Endothelial cell of umbilical vein (primary cell): ENCODE data around the gene KLC4. TPM values are rescaled to one million over a fixed set of nuclear protein-coding genes. Genes with fewer than 3 reads are reported as not detected.
"Not testable (repeated sequence)": the region's sequence is repeated elsewhere in the genome, so short reads cannot be mapped to it uniquely, and the experiment has no call there.

ENCODE experiments used
- BruUV-seq: library from RNA; stranded (reverse); fragments of 400-500 nt; replicated peaks from 2 replicates; lab custom pipeline; 2021; lab: Mats Ljungman, UMichigan
- CTCF ChIA-PET: fragments of 300-600, 350-600 bp; sonication (Branson Sonifier 250); formaldehyde crosslinking; loops from one replicate; lab custom pipeline; 2021; ENCODE audit warnings: antibody characterized with exemption, inconsistent platforms; lab: Charles Lee
- POLR2A ChIA-PET: fragments of 300-600, 350-600 bp; sonication (Branson Sonifier 250); formaldehyde crosslinking; loops from one replicate; lab custom pipeline; 2021; ENCODE audit warnings: antibody characterized with exemption, inconsistent platforms; lab: Charles Lee
- DNase-seq: peaks from one replicate; pipeline ENCODE4 v3.0.0-alpha.2; 2011; ENCODE audit warnings: low read depth, low spot score
- FAIRE-seq: peaks from 2 replicates; lab custom pipeline; 2011; peaks lifted over from hg19 to GRCh38; lab: Jason Lieb, UNC
- H2AFZ ChIP-seq: 2 replicates; pipeline ENCODE4 v1.6.0; 2012; ENCODE audit warnings: low read depth, low read length, control low read depth, inconsistent platforms
- H3K27ac ChIP-seq: 2 replicates; pipeline ENCODE4 v1.5.1; 2011; ENCODE audit warnings: low read depth, mild to moderate bottlenecking, control low read depth, low read length, moderate library complexity; ENCODE audit not compliant: insufficient read depth
- H3K27me3 ChIP-seq, 2 experiments: 2 replicates each; pipeline versions ENCODE4 v1.6.0 to v1.6.1; 2011; ENCODE audit warnings: low read length in 2 of 2, mixed read lengths in 1 of 2; ENCODE audit not compliant: control insufficient read depth in 2 of 2, insufficient read depth in 2 of 2
- H3K36me3 ChIP-seq, 2 experiments: 2 replicates in 1 of 2; 3 replicates in 1 of 2; pipeline ENCODE4 v1.5.1; 2011; ENCODE audit warnings: low read length in 2 of 2, mild to moderate bottlenecking in 1 of 2, moderate library complexity in 1 of 2; ENCODE audit not compliant: control insufficient read depth in 2 of 2, insufficient read depth in 2 of 2; ENCODE audit errors: extremely low read depth in 1 of 2
- H3K4me1 ChIP-seq: 3 replicates; pipeline ENCODE4 v1.5.1; 2011; ENCODE audit warnings: mild to moderate bottlenecking, low read length; ENCODE audit not compliant: control insufficient read depth, insufficient read depth; ENCODE audit errors: extremely low read depth
- H3K4me2 ChIP-seq: 2 replicates; pipeline ENCODE4 v1.6.1; 2011; ENCODE audit warnings: low read length, control low read depth, mixed read lengths; ENCODE audit not compliant: insufficient read depth
- H3K4me3 ChIP-seq, 3 experiments: fragments of 200-600 bp in 1 of 3; sonication (generic), shearing (Covaris generic) in 1 of 3; replicated peaks in 1 of 3; 2 replicates each; pipeline ENCODE4 v1.5.1; 2011 to 2016; ENCODE audit warnings: control low read depth in 3 of 3, low read length in 3 of 3, mild to moderate bottlenecking in 2 of 3, inconsistent platforms in 1 of 3, low read depth in 1 of 3, moderate library complexity in 1 of 3; ENCODE audit not compliant: insufficient read depth in 1 of 3
- H3K79me2 ChIP-seq: 2 replicates; pipeline ENCODE4 v1.6.0; 2012; ENCODE audit warnings: low read length, inconsistent platforms; ENCODE audit not compliant: control insufficient read depth, insufficient read depth
- H3K9ac ChIP-seq: replicated peaks from 2 replicates; pipeline ENCODE3; 2011; ENCODE audit warnings: low read length, control low read depth; ENCODE audit not compliant: insufficient read depth; ENCODE audit errors: extremely low read depth
- H3K9me1 ChIP-seq: replicated peaks from 3 replicates; pipeline ENCODE4 v1.6.0; 2011; ENCODE audit warnings: mild to moderate bottlenecking, low read length; ENCODE audit not compliant: control insufficient read depth, insufficient read depth; ENCODE audit errors: extremely low read depth
- H3K9me3 ChIP-seq: replicated peaks from 2 replicates; pipeline ENCODE4 v1.5.1; 2012; ENCODE audit warnings: low read length, inconsistent platforms; ENCODE audit not compliant: control insufficient read depth, insufficient read depth
- H4K20me1 ChIP-seq: replicated peaks from 2 replicates; pipeline ENCODE3; 2011; ENCODE audit warnings: mild to moderate bottlenecking, low read length; ENCODE audit not compliant: control insufficient read depth, insufficient read depth; ENCODE audit errors: extremely low read depth
- EZH2 ChIP-seq: IDR thresholded peaks from 2 replicates; pipeline ENCODE4 v1.6.1; 2012; ENCODE audit warnings: borderline replicate concordance, low read depth, mild to moderate bottlenecking, moderate library complexity, low read length, inconsistent platforms; ENCODE audit not compliant: severe bottlenecking
- GATA2 ChIP-seq: IDR thresholded peaks from 2 replicates; pipeline ENCODE4 v1.7.0; 2011; ENCODE audit warnings: low read depth, mild to moderate bottlenecking, moderate library complexity, mixed read lengths, low read length; ENCODE audit not compliant: insufficient read length, insufficient read depth
- JUN ChIP-seq: IDR thresholded peaks from 2 replicates; pipeline ENCODE4 v1.6.1; 2011; ENCODE audit warnings: borderline replicate concordance, low read depth; ENCODE audit not compliant: insufficient read length, insufficient read depth
- POLR2A ChIP-seq: IDR thresholded peaks from 2 replicates; pipeline ENCODE4 v1.6.1; 2012; ENCODE audit warnings: low read depth, mild to moderate bottlenecking, control low read depth, low read length
- dilution Hi-C: fragments of 300-500 bp; cut with MboI; formaldehyde crosslinking; loops from one replicate; pipeline ENCODE4 v1.15.0; 2019; ENCODE audit warnings: low sequenced_read_pairs; ENCODE audit not compliant: extremely low pct_ligation_motif_present
- intact Hi-C: fragments of 100-400 bp; cut with micrococcal nuclease; formaldehyde crosslinking; loops from one replicate; pipeline ENCODE4 v1.10.0; 2022
- polyA plus RNA-seq, 4 experiments: library from polyadenylated mRNA; depleted of rRNA in 3 of 4; stranded (reverse) in 3 of 4; unstranded in 1 of 4; fragments of >200 nt; gene quantifications; 2 replicates each; pipeline versions ENCODE4 v1.2.1 to v1.2.3, GENCODE V29; 2011 to 2012; ENCODE audit warnings: missing spikeins in 1 of 4
- total RNA-seq: library from RNA; stranded (reverse); gene quantifications from 2 replicates; pipeline ENCODE4 v1.2.3, GENCODE V29; 2021
- TF ChIP-seq, protein P1 (sequence below): IDR thresholded peaks from 2 replicates; pipeline ENCODE4 v1.6.1; 2011; ENCODE audit not compliant: insufficient read depth, insufficient read length

Gene KLC4
- total and polyA plus RNA-seq, 2 donors (not counting 3 experiments of a cell fraction or from before 2014, with no cell fraction given), result 17.7 to 26.8 TPM

DNA sequence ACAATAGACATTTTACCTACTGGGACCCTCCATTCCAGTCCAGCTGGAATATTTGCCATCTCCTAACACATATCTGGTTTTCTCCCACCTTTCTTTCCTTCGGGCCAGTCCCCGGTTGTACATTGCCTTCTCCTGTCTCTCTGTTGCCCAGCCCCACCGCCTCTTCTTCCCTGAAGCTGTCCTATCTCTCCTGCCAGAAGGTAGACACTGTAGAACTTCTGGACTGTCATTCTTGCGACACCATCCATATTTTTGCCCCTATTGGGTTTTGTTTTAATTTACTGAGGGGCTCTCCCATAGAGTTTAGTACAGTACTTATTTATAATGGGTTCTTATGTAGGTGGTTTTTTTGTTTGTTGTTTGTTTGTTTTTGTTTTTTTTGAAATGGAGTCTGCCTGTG is 21.6 kb downstream of the KLC4 start:
- peaks cover 2% of the 10 kb centered on the region for H4K20me1 ChIP-seq

DNA sequence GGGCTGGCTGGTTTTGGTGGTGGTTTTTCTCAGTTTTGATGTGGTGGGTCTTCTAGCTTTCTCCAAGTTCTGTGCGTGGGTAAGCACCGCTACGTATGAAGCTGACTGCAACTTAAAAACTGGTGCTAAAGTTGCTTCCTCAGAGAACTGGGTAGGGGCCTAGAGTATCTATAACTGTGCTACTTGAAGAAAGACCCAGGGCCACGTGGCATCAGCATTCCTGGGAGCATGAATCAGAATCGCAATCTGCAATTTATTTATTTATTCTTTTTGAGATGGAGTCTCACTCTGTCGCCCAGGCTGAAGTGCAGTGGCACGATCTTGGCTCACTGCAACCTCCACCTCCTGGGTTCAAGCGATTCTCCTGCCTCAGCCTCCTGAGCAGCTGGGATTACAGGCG is 22.5 kb downstream of the KLC4 start:
- dilution Hi-C loops, H3K4me1 ChIP-seq, H3K9ac ChIP-seq, H4K20me1 ChIP-seq, H3K4me3 ChIP-seq, H3K36me3 ChIP-seq, H3K9me1 ChIP-seq, H3K79me2 ChIP-seq, DNase-seq, H3K27me3 ChIP-seq, BruUV-seq, H3K4me2 ChIP-seq, H3K27ac ChIP-seq, FAIRE-seq, H2AFZ ChIP-seq, intact Hi-C loops, H3K9me3 ChIP-seq: not testable (repeated sequence)
- POLR2A ChIA-PET, result interaction anchor here (0.6 kb wide), 1 partner anchor 917 kb away, joined by 6 read pairs; no protein-coding TSS in a partner anchor
- CTCF ChIA-PET, result interaction anchor here (1.9 kb wide), 1 partner anchor 62 kb away, joined by 8 read pairs; no protein-coding TSS in a partner anchor

More for the DNA sequence above, 21.6 kb downstream of the KLC4 start:
- no peak overlapping the region for H3K27ac ChIP-seq
- FAIRE-seq, result no peak
- dilution Hi-C loops (no loop called here), intact Hi-C loops (no loop called here)
- no peak overlapping the region for H2AFZ ChIP-seq
- H3K4me1 ChIP-seq, result peaks cover 3% of the 10 kb centered on the region
- H3K4me2 ChIP-seq, result no peak overlapping the region
- DNase-seq, result no peak
- CTCF ChIA-PET, result interaction anchor here (1.9 kb wide), 1 partner anchor 63 kb away, joined by 8 read pairs; no protein-coding TSS in a partner anchor
- H3K9me1 ChIP-seq, result no peaks in the 10 kb centered on the region
- H3K9me3 ChIP-seq, result no peaks in the 10 kb centered on the region
- H3K4me3 ChIP-seq, result no peak overlapping the region
- no peaks in the 10 kb centered on the region for H3K79me2 ChIP-seq
- H3K36me3 ChIP-seq, result no peaks in the 10 kb centered on the region
- TF ChIP-seq GATA2 (no peak), POLR2A (no peak), EZH2 (no peak), JUN (no peak)
- TF ChIP-seq, protein P1, sequence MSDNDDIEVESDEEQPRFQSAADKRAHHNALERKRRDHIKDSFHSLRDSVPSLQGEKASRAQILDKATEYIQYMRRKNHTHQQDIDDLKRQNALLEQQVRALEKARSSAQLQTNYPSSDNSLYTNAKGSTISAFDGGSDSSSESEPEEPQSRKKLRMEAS, result no peak
- peaks cover 0 to 8% of the 10 kb centered on the region in 2 experiments for H3K27me3 ChIP-seq
- H3K9ac ChIP-seq, result no peak overlapping the region
- no TSS peak for BruUV-seq
- POLR2A ChIA-PET, result no interaction called here
